ENCODE results near the gene DRAM1.

- TF ChIP-seq, protein P1, sequence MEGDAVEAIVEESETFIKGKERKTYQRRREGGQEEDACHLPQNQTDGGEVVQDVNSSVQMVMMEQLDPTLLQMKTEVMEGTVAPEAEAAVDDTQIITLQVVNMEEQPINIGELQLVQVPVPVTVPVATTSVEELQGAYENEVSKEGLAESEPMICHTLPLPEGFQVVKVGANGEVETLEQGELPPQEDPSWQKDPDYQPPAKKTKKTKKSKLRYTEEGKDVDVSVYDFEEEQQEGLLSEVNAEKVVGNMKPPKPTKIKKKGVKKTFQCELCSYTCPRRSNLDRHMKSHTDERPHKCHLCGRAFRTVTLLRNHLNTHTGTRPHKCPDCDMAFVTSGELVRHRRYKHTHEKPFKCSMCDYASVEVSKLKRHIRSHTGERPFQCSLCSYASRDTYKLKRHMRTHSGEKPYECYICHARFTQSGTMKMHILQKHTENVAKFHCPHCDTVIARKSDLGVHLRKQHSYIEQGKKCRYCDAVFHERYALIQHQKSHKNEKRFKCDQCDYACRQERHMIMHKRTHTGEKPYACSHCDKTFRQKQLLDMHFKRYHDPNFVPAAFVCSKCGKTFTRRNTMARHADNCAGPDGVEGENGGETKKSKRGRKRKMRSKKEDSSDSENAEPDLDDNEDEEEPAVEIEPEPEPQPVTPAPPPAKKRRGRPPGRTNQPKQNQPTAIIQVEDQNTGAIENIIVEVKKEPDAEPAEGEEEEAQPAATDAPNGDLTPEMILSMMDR (IDR thresholded peaks at IDR 0.05; ENCODE audit: low read depth, low read length): no peak
- no peak for TF ChIP-seq EZH2phosphoT487 (IDR thresholded peaks at IDR 0.05; ENCODE audit: low read depth)
These were observed 38.5 kb downstream of the DRAM1 start for GRCh38 chr12:101915841-101916240.
